GM04504 (cell line): ENCODE measurements around the gene C1orf174.

Experiments used
- DNase-seq: peaks from one replicate; pipeline ENCODE4 v3.0.0-alpha.2; 2012; ENCODE audit warnings: low read depth

Gene C1orf174

DNA sequence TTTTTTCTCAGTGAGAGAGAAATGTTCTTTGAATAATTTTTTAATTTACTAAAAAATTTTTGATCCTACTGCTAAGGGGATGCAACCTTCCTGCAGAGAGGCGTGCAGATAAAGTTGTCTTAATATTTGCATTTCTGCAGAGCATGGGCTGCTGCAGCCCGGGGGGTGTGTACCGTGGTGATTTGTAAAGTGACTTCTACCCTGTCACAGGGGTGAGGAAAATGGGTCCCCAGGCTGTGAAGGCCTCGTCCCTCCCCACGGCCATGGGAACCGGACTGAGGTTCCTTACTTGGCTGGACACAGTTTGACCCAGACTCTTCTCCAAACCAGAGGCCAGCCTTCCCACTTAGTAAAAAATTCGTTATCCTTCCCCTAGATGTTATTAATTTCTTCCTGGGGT is 9.5 kb upstream of the C1orf174 start:
- DNase-seq: no peak

DNA sequence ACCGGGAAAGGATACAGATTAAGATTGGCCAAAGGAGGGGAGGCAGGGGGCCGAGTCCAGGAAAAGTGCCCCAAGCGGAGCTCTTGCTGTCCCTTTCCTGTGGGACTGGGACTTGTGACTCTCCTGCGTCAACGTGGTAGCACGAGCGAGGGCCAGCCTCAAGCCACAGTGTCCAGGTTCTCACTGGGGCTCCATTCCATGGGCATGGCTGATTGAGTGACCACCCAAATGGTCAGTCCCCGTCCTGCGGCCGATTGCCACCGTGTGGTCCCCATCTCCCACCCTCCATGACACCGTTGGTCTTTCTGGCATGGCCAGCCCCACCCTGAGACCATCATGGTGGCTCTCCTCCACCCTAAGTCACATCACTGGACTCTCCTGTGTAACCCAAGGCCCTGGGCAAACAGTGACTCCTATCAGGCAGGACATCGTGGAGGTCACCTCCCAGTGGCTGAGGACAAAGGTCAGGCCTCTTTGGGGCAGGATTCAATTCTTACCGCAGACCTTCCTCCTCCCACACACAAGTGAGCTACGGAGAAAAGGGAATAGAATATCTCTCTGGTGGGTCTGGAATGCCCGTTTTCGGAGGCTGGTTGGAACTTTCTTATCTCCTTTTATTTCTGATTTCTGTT is 8.9 kb upstream of the C1orf174 start:
- DNase-seq: no peak

DNA sequence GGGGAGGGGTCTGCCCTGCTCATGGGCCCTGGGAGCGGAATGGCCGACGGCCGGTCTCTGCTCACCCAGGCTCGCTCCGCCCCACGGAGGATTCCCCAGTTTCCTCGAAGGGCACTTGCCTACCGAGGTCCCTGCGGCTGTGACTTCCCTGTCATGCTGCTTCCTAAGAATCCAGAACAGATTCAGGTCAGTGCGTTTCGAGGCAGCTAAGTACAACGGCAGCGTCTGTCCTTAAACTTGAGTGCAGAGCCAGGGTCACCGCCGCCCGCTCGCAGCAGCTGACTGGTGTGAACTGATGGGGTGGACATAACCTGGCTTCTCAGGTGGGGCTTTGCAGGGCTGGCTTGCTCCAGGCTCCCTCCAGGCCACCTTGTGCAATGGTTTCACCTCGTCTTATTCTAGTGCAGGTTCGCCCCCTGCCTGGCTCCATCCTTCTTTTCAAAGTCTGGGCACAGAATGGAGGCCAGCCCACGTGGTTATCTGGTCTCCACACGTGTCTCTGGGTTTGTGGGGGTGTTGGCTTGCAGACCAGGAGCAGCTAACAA is 7.6 kb upstream of the C1orf174 start:
- DNase-seq: no peak

DNA sequence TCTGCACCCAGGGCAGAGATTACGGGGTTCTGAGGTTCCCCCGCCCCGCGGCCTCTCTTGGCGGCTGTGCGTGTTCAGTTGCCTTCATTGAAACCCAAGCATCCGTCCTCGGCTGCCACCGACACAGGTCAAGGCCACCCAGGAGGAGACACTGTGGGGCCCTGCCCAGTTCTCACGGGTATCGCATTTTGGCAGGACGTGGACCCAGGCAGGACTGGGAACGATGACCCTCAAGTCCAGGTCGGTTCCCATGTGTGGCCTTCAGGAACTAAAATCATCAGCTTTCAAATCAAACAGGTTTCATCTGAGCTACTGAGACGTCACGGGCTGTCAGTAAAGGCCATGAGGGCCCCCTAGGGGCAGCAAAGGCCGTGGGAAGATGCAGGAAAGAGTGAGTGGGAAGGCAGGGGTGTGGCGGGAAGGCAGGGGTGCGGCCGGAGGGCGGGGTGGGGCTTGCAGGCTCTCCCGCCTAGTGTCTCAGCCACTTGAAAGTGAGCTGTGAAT is 7.0 kb upstream of the C1orf174 start:
- no peak for DNase-seq

DNA sequence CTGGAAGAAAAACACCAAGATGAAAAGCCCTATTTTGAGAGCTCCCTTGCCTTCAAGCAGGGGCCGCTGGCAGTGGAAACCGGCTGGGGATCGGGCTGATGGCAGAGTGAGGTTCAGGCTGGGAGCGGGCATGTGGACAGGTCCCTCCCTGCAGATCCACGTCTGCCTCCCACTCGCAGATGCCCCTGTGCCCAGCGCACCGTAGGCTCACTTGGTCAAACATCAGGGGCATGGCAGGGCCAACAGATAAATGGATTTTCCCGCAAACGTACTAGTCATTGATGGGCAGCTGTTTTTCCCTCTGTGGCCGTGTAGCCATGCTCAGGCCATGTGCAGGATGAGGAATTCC is 6.6 kb upstream of the C1orf174 start:
- DNase-seq: no peak

DNA sequence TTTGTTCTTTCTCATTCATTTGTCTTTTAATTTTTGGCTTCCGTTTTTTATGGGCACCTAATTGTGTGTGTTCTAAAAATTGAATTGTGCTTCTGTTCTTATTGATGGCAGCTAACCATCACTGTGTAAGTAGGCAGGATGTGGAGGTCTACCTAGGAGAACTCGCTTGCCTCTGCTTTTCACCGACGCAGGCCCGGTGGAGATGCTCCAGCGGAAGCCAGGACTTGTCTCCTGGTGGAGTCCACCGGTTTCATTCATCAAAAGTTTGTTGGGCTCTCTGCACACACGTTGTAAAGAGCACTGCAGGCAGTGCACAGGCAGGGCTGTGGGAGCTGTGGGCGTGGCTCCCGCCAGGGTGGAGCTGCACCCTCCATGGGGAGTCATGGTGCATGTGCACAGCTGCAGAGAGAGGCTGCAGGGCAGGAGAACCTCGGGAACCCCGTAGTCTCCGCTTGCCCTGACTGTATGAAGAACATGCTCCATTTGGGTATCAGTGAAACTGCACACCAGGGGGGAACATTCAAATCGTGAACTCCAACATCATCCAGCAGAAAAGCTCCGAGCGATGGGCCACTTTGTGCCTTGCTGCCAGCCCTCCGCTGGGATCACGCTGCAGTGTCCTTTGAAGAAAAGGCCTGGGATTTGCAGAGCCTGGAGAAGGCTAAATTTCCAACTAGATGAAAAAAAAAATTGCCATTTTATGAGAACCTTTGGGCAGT is 6.0 kb upstream of the C1orf174 start:
- no peak for DNase-seq

DNA sequence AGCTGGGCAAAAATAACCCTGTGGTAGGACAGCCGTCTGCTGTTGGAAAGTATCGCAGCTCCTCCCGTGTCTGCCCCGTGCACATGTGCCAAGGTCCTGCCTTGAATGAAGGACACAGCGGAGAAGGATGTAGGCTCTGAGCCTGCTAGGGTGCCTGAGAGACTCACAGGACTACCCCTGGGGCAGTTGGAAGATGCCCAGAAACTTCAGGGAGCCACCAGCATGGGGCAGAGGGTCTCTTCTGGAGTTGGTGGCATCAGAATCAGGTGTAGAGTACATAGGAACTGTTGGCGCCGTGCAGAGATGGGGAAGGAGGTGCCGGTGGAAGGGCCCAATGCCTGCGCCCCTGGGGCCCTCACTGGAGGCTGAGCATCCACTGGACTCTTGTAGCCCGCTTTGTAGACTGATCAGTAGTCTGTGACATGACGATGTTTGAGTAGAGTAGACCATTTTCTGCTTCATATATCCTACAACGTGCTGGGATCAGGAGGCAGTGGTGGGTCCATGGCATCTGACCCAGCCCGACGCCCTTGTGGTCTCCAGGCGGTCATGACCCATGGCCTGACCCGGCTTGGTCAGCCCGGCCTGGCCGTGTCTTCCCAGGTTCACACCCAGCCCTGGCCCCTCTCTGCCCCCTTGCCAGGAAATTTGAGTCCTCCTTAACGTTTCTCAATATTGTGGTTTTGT is 5.3 kb upstream of the C1orf174 start:
- DNase-seq: no peak

DNA sequence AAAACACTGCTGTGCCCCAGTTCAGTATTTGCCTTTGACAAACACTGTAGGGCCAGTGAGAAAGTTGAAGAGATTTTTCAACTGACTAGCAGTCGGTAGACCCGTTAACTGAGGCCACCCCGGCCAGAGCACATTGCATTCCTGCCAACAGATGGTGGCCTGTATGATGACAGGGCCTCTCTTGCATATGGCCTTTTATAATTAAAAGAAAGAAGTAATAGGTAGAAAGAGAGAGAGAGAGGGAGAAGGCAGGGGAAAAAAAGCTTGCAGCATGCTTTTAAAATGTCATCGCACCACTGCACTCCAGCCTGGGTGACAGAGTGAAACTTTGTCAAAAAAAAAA is 4.7 kb upstream of the C1orf174 start:
- no peak for DNase-seq

DNA sequence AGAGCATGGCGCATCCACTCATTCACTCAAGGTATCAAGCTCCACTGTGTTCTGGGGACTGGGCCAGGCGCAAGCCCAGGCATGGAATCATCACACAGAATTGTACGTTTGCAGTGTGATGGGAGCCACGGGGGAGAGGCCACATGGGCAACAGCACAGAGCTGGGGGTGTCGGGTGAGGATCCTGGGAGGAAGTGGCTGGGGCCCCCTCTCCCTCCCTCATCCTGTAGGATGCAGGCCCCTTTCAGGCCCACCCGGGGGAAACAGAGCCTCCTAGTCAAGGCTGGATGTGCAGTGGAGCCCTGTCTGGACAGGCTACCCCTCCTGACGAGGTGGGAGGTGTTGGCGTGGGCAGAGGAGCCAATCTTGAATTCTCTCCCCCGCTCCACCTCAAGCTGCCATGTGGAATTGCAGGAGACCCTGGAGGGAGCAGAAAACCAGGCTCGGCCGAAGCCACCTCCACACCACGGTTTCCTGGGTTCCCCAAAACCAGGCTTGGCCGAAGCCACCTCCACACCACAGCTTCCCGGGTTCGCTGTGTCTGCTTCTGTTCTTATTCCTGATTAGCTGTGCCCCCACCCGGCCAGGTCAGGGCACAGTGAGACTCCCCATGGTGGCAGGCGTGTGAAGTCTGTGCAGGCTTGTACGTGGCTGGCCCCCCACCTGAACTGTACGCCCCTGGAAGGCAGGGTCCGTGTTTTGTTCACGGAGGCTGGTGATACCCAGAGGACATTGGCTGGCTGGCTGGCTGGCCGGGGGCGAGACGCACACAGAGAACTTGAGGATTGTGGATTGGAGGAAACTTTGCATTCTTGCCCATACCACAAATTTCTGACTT is 4.2 kb upstream of the C1orf174 start:
- no peak for DNase-seq

DNA sequence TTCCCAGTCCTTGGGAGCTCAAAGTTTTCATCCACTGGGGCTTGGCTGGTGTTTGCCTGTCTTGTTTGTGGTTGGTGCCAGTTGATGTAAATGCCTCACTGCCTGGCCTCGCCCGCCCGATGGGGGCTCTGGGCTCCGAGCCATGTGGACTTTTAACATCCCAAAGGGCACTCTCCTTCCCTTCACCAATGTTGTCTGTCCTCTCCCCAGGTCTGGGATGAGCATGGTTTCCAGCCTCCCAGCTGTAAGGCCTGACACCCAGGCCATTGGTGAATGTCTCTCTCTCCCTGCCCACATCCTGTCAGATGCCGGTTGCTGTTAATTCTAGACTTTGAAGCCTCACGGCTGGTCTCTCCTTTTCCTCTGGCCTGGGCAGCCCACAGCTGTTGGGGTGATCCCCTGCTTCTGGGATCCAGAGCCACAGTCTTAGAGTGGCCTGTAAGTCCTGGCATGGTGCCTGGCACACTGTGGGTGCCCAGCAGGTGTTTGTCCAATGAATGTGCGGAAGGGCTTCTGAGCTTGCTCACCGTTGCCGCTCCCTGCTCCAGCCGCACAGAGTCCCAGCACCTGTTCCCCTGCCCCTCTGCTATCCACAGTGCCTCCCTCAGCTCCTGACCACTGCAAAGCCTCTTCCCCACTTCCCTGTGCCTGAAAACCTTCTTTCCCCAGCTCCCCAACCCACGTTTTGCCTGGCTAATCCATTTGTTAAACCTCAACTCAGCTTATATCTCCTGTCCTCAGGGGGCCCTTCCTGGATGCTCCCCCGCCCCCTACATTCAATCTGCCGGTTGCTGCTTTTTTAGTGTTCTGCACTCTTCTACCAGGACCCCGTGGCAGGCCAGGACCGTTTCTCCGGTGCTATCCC is 3.3 kb upstream of the C1orf174 start:
- no peak for DNase-seq

DNA sequence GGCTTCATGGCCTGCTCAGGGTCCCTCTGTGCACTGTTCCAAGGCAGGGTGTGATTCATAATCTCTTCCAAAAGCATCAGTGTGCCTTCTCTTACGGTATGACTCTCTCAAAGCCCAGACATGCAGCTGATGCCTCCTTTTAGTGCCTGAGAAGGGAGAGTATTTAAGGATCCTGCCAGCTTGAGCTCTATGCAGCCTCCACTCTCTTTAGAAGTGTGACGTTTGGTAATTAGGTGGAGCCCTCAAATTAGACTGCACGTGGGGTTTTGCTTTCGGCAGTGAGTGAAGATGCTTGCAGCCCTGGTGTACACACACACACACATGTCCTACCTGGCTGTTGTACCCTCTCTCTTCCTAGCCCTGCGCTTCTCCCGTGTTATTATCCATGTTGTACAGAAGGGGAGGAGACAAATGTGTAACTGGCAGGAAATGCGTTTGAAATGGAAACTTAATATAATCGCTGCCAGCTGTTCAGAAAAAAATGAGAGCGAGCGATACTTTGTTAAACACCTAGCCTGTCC is 2.6 kb upstream of the C1orf174 start:
- no peak for DNase-seq

DNA sequence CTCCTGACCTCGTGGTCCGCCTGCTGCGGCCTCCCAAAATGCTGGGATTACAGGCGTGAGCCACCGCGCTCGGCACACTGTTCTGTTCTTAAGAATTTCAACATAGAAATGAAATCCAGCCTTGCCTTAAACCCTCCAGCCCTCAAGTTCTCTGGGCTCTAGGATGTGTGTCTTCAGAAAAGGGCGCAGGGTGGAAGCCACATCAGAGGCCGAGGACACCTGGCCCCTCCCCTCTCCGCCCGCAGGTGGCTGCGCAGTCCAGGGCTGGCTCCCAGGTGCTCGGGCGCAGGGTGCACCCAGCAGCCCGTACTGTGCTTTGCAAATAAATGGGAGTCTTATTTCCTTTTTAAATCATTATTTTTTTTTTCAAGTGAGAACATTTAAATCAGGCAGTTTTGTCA is 2.0 kb upstream of the C1orf174 start:
- no peak for DNase-seq

DNA sequence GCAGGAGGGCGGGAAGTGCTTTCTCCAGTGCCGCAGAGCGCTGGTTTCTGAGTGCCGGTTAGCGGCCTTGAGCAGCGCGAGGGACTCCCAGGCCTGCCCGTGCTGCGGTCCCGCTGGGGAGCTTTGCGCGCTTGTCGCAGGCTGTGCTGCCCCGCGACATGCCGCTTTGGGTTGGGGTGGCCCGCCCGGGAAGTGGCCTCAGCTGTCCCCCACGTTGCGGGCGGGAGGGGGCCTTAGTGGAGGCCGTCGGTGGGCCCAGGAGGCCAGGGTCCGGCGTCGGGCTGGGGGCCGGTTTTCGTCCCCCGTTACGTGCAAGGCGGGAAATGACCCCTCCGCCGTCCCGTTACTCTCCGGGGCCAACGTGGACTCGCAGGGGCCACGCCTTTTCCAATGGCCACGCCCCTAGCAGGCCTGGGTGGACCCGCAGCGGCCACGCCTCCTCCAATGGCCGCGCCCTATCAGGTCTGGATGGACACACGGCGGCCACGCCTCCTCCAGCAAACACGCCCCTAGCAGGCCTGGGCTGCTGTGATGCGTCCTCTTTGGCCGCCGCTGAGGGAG is 977 bp upstream of the C1orf174 start:
- peak; percentile 94 for DNase-seq

DNA sequence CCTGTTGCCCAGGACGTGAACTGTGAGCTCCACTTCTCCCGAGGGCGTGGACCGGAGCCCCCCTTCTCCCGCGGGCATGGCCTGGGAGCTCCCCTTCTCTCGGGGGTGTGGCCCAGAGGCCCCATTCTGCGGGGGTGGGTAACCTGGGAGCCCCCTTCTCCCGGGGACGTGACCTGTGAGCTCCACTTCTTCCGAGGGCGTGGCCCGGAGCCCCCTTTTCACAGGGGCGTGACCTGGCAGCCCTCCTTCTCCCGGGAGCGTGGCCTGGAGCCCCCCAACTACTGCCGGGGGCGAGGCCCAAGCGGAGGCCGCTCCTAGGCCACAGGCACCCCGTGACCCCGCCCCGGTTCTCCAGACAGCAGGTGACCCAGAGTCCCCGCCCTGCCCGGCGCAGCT is 320 bp downstream of the C1orf174 start:
- DNase-seq: no peak

DNA sequence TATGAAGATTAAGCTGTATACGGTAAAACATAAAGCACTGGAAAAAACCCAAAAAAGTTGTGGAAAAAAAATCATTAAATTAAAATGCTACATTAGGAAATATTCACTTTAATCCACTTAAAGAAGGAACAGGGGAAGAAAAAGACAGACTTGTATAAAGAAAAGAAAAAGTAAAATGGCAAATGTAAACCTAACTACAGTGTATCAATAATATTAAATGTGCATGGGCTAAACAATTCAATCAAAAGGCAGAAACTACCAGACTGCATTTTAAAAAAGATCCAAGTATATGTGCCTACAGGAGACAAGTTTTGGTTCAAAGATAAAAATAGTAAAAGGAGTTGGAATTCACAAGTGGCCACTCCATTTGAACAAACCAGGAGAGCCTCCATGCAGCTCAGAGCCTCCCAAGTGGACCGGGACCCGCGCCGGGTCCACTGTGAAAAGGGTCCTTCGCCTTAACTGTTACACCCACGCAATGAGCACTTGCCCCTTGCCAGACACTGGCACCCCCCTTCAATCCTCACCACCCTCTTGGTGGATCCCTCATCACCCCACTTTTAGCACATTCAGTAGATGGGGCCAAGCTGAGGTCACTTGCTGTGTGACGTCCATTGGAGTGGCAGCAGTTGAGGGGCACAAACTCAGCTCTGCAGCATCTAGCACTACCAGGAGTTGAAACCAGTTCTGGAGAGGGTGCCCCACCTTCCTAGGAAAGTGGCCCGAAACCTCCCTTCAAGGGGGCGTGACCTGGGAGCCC is 898 bp downstream of the C1orf174 start:
- DNase-seq: no peak

DNA sequence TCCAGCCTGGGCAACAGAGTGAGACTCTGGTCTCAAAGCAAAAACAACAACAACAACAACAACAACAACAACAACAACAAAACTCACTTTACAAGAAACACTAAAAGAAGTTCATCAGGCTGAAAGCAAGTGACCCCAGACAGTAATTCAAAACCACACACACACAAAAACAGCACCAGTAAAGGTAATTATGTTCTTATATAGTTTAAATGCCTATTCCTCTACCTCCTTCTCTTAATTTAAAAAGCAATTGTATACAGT is 1.7 kb downstream of the C1orf174 start:
- DNase-seq: no peak

DNA sequence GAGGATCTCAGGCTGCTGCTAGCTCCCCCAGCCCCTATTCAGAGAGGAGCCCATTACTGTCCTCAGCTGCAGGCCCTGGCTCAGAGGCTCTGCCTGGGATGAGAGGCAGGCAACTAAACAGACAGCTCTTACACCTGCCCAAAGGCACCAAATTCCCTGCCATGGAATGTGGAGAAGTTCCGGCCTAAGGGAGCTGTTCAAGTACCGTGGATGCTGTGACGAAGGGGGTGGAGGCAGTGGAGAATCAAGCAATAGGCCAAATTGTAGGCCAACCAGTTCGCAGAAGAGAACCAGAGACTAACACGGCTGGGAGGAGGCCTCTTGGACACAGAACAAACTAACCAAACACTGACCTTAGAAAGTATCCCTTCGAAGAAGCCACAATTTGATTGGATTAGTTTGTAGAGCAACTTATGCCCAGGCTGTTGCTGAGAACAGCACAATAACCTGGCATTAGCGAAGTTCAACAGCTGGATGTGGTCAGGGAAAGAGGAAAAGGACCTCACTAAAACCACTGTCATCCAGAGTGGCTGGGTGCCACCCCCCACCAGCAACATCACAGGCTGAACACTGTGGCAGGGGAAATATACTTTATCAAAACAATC is 3.6 kb downstream of the C1orf174 start:
- no peak for DNase-seq

DNA sequence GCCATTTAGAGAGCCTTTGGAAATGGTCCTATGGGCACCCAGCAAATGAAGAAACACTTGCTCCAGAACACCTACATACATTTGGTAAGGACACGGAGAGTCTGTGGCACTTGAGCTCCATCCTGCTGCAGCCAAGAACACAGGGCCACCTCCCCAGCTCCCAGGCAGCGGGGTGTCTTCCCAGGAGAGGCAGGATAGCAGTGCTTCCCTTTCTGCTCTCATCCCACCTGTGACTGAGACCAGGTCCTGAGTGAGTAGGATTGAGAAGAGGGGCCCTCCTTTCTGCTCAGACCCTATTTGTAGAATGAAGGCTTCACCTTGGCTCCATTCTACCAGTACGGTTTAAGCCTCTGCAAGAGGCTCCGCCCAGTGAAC is 4.1 kb downstream of the C1orf174 start:
- no peak for DNase-seq

DNA sequence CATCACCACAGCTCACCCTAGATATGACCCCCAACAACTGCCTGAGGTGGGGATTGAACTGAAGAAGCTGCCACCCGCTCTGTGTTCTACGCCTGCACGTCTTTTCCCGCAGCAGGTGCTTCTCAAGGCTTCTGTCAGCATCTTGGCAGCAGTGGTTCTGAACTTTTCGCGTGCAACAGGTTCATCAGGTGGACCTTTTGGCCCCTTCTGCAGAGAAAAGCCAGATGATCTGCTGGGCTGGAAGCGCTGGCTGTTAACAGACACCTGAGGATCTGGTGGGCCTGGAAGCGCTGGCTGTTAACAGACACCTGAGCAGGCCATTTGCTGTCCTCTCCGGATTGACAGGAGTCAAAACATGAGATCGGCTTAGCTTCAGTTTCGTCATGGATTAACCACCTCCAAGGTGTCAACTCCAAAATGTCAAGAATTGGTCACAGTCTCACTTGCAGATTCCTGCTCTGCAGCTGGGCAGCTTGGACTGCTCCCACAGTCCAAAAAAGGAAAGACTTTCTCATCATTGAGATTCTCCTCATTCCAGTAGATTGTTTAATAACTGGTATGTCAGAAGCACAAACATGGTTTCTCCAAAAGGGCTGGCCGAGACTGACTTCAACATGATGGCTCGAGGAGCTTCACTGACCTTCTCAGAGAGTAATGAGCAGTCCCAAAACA is 4.7 kb downstream of the C1orf174 start:
- DNase-seq: no peak
